ENCODE results near the gene TICAM1.

DNA sequence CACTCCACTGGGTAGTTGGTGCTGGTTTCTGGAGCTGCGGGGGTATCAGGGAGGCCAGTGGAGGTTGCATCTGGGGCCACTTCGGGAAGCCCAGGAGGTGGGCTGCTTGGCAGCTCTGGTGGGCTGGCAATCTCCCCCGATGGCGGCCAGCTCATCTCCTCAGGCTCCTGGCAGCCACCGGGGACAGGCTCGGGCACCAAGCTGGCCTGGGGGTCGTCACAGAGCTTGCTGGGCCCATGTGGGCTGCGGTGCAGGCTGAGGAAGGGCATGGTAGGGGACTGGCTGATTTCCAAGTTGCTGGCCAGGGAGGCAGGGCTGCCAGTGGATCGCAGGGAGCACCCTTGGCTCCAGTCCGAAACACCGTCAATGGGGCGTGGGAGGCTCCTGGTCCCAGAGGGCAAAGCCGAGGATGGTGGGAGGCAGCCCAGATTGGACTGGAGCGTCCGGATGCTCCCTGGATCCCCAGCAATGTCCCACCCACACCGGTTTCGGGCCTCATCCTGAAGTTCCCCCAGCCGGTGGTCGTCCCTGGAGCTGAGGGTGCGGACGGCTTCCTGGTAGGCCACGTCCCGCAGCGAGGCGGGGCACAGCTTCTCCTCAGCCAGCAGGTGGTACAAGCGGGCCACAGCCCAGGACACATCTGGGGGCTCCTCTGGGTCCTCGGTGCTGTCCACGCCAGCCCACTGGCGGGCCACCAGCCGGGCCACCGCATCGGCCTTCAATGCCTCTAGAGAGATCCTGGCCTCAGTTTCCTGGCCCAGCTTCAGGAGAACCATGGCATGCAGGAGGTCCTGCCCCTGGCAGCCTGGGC, 13.8 kb downstream of the TICAM1 start:
- TF ChIP-seq, protein P1, sequence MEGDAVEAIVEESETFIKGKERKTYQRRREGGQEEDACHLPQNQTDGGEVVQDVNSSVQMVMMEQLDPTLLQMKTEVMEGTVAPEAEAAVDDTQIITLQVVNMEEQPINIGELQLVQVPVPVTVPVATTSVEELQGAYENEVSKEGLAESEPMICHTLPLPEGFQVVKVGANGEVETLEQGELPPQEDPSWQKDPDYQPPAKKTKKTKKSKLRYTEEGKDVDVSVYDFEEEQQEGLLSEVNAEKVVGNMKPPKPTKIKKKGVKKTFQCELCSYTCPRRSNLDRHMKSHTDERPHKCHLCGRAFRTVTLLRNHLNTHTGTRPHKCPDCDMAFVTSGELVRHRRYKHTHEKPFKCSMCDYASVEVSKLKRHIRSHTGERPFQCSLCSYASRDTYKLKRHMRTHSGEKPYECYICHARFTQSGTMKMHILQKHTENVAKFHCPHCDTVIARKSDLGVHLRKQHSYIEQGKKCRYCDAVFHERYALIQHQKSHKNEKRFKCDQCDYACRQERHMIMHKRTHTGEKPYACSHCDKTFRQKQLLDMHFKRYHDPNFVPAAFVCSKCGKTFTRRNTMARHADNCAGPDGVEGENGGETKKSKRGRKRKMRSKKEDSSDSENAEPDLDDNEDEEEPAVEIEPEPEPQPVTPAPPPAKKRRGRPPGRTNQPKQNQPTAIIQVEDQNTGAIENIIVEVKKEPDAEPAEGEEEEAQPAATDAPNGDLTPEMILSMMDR (IDR thresholded peaks at IDR 0.05), result no peak
- no peak for TF ChIP-seq POLR2A (IDR thresholded peaks at IDR 0.05)
- TF ChIP-seq EP300 (IDR thresholded peaks at IDR 0.05), result no peak
- no peak for TF ChIP-seq POLR2AphosphoS5 (IDR thresholded peaks at IDR 0.05)

Measured in stomach (tissue), 4 donors.